HepG2 (cell line): ENCODE results near the gene MYH9. TPM values are rescaled to one million over a fixed set of nuclear protein-coding genes. Genes with fewer than 3 reads are reported as not detected.

Source experiments
- AHDC1 ChIP-seq: sonication (generic); formaldehyde crosslinking; IDR thresholded peaks from 2 replicates; pipeline ENCODE4 v1.5.1; 2020; ENCODE audit warnings: mild to moderate bottlenecking, missing genetic modification reagents, borderline replicate concordance
- ARNT ChIP-seq: fragments of 450-650 bp; IDR thresholded peaks from 2 replicates; pipeline ENCODE4 v1.6.1; 2017
- ATRX ChIP-seq: sonication (generic); formaldehyde crosslinking; IDR thresholded peaks from 2 replicates; pipeline ENCODE4 v1.4.0; 2020; ENCODE audit warnings: missing genetic modification reagents, borderline replicate concordance
- EED ChIP-seq: sonication (generic); formaldehyde crosslinking; IDR thresholded peaks from 2 replicates; pipeline ENCODE4 v1.5.0; 2020; ENCODE audit warnings: mild to moderate bottlenecking, missing genetic modification reagents
- GATA4 ChIP-seq: sonication (generic); IDR thresholded peaks from 2 replicates; pipeline ENCODE4 v1.6.1; 2016; ENCODE audit warnings: antibody characterized with exemption, low read depth, borderline replicate concordance
- KLF12 ChIP-seq: sonication (generic); formaldehyde crosslinking; IDR thresholded peaks from 2 replicates; pipeline ENCODE4 v1.4.0; 2020; ENCODE audit warnings: missing genetic modification reagents, borderline replicate concordance
- KLF16 ChIP-seq, 2 experiments: sonication (generic) in 1 of 2; formaldehyde crosslinking in 1 of 2; IDR thresholded peaks; 2 replicates each; pipeline versions ENCODE4 v1.6.1 to v1.8.0; 2016 to 2023; ENCODE audit warnings: missing genetic modification reagents in 2 of 2, missing compliant biosample characterization in 1 of 2
- NR2F2 ChIP-seq: IDR thresholded peaks from 2 replicates; pipeline ENCODE4 v1.6.1; 2012; ENCODE audit warnings: low read depth, inconsistent platforms, borderline replicate concordance
- NR2F6 ChIP-seq, 2 experiments: IDR thresholded peaks; 2 replicates each; pipeline ENCODE4 v1.6.1; 2016; ENCODE audit warnings: antibody characterized with exemption in 1 of 2, mild to moderate bottlenecking in 1 of 2
- ZBTB40 ChIP-seq, 2 experiments: fragments of 450-650 bp in 1 of 2; sonication (generic) in 1 of 2; formaldehyde crosslinking in 1 of 2; IDR thresholded peaks; 2 replicates each; pipeline versions ENCODE4 v1.6.1 to v1.8.0; 2016 to 2022; ENCODE audit warnings: antibody characterized with exemption in 1 of 2, mild to moderate bottlenecking in 1 of 2, missing genetic modification reagents in 1 of 2
- ZNF232 ChIP-seq: sonication (generic); formaldehyde crosslinking; IDR thresholded peaks from 2 replicates; pipeline ENCODE4 v1.4.0; 2020; ENCODE audit warnings: missing genetic modification reagents, borderline replicate concordance
- polyA plus RNA-seq, 8 experiments: library from polyadenylated mRNA; depleted of rRNA in 3 of 8; stranded (reverse) in 7 of 8; unstranded in 1 of 8; fragments of >200 nt; fragmentation: Illumina TruSeq in 4 of 8; extraction: Trizol in 4 of 8; gene quantifications; 2 replicates each; pipeline versions ENCODE4 v1.2.1 to v1.2.3, GENCODE V29; 2011 to 2016; ENCODE audit warnings: low read depth in 4 of 8, missing spikeins in 1 of 8, mixed read lengths in 1 of 8; ENCODE audit not compliant: insufficient read depth in 1 of 8
- total RNA-seq, 5 experiments: library from RNA; depleted of rRNA; stranded (reverse); fragments of >200 nt; fragmentation: Illumina TruSeq; extraction: Trizol; gene quantifications; 2 replicates each; pipeline ENCODE4 v1.2.3, GENCODE V29; 2016; ENCODE audit warnings: low read depth in 1 of 5

MYH9 gene
- total and polyA plus RNA-seq, 2 of the 13 experiments (the other 11 are each of a cell fraction or from before 2014, with no cell fraction given) = 50.7 to 98.5 TPM

- no peak for TF ChIP-seq ZBTB40 (IDR thresholded peaks at IDR 0.05)
- TF ChIP-seq ZBTB40 (CRISPR knock-in tag; IDR thresholded peaks at IDR 0.05) = peak; percentile 80; the same call in 1 of the 2 replicates
- TF ChIP-seq NR2F6 (IDR thresholded peaks at IDR 0.05) = peak; percentile 89
- peak; percentile 88 for TF ChIP-seq NR2F6 (CRISPR knock-in tag; IDR thresholded peaks at IDR 0.05)
- TF ChIP-seq NR2F2 = peak; percentile 90; the same call in 1 of the 2 replicates
- TF ChIP-seq KLF16 (CRISPR knock-in tag; IDR thresholded peaks at IDR 0.05) = peak in 1 of 2 experiments; percentile 93; a peak in 2 of 4 replicates
- peak; percentile 89; the same call in 1 of the 2 replicates for TF ChIP-seq AHDC1 (CRISPR knock-in tag)
- TF ChIP-seq ZNF232 (CRISPR knock-in tag) = peak; percentile 56; the same call in 1 of the 2 replicates
- peak; percentile 98 for TF ChIP-seq GATA4
- TF ChIP-seq EED (CRISPR knock-in tag) = 0 out of 2 replicates have a peak, but pooled peaks have one; percentile 64
- TF ChIP-seq ATRX (CRISPR knock-in tag) = no peak
- no peak for TF ChIP-seq ARNT
- peak; percentile 53; the same call in 1 of the 2 replicates for TF ChIP-seq KLF12 (CRISPR knock-in tag)
These were observed 31.6 kb upstream of the MYH9 start (continued) for GRCh38 chr22:36419177-36419911.
